K562 (cell line): ENCODE results near the gene RBM3. TPM values are rescaled to one million over a fixed set of nuclear protein-coding genes. Genes with fewer than 3 reads are reported as not detected.

Experiments used
- AFF4 ChIP-seq: sonication (generic); formaldehyde crosslinking; IDR thresholded peaks from 2 replicates; pipeline ENCODE4 v1.8.0; 2023; ENCODE audit warnings: mild to moderate bottlenecking, missing genetic modification reagents
- ATF6 ChIP-seq: sonication (generic); formaldehyde crosslinking; IDR thresholded peaks from 2 replicates; pipeline ENCODE4 v1.4.0; 2020; ENCODE audit warnings: mild to moderate bottlenecking, missing genetic modification reagents
- BRD4 ChIP-seq: fragments of 200-600 bp; sonication (generic); IDR thresholded peaks from 2 replicates; pipeline ENCODE4 v1.6.1; 2017; ENCODE audit warnings: inconsistent platforms
- CEBPB ChIP-seq: fragments of 450-650 bp; IDR thresholded peaks from 2 replicates; pipeline ENCODE4 v1.6.1; 2016; ENCODE audit warnings: missing genetic modification characterization, missing compliant biosample characterization
- CHD1 ChIP-seq: fragments of 200-600 bp; sonication (generic); IDR thresholded peaks from one replicate; pipeline ENCODE4 v1.6.1; 2012; ENCODE audit warnings: mild to moderate bottlenecking, moderate library complexity, low read length, inconsistent platforms
- FIP1L1 ChIP-seq: fragments of 200-400 bp; formaldehyde crosslinking; IDR thresholded peaks from 2 replicates; pipeline ENCODE4 v1.6.1; 2018; ENCODE audit warnings: mild to moderate bottlenecking, low read depth, low read length; ENCODE audit not compliant: poor library complexity, severe bottlenecking
- HCFC1 ChIP-seq: IDR thresholded peaks from 2 replicates; pipeline ENCODE4 v1.6.1; 2012; ENCODE audit warnings: low read depth, low read length, improper control_type of control experiment
- HNRNPH1 ChIP-seq: fragments of 200-400 bp; formaldehyde crosslinking; optimal IDR thresholded peaks from 2 replicates; pipeline ENCODE3; 2017; ENCODE audit warnings: low read depth, mild to moderate bottlenecking, low read length, moderate library complexity
- IRF2 ChIP-seq: sonication (generic); formaldehyde crosslinking; IDR thresholded peaks from 2 replicates; pipeline ENCODE4 v1.8.1; 2022; ENCODE audit warnings: mild to moderate bottlenecking, missing genetic modification reagents
- KDM5B ChIP-seq: fragments of 200-600 bp; sonication (generic); IDR thresholded peaks from 2 replicates; pipeline ENCODE4 v1.6.1; 2012; ENCODE audit warnings: low read depth, mild to moderate bottlenecking, moderate library complexity, low read length, control low read depth, inconsistent platforms; ENCODE audit not compliant: insufficient replicate concordance
- PCBP1 ChIP-seq: fragments of 200-400 bp; formaldehyde crosslinking; IDR thresholded peaks from 2 replicates; pipeline ENCODE4 v1.6.1; 2018; ENCODE audit warnings: mild to moderate bottlenecking, low read depth, low read length; ENCODE audit not compliant: poor library complexity, severe bottlenecking
- RBM14 ChIP-seq: fragments of 200-400 bp; formaldehyde crosslinking; IDR thresholded peaks from 2 replicates; pipeline ENCODE4 v1.6.1; 2018; ENCODE audit warnings: low read depth, mild to moderate bottlenecking, low read length, moderate library complexity, borderline replicate concordance; ENCODE audit not compliant: insufficient read depth
- RCOR1 ChIP-seq, 2 experiments: IDR thresholded peaks; 2 replicates each; pipeline ENCODE4 v1.6.1; 2012; ENCODE audit warnings: low read depth in 2 of 2, low read length in 2 of 2, borderline replicate concordance in 1 of 2, improper control_type of control experiment in 1 of 2
- SIN3B ChIP-seq: fragments of 450-650 bp; IDR thresholded peaks from 2 replicates; pipeline ENCODE4 v1.6.1; 2017; ENCODE audit warnings: low read depth, mild to moderate bottlenecking, moderate library complexity
- SMAD2 ChIP-seq: fragments of 150-350 bp; IDR thresholded peaks from 2 replicates; pipeline ENCODE4 v1.6.1; 2014; ENCODE audit warnings: low read depth, mild to moderate bottlenecking, low read length
- SOX6 ChIP-seq: fragments of 450-650 bp; IDR thresholded peaks from 2 replicates; pipeline ENCODE4 v1.6.1; 2014; ENCODE audit warnings: mild to moderate bottlenecking
- TFAP4 ChIP-seq: sonication (generic); formaldehyde crosslinking; IDR thresholded peaks from 2 replicates; pipeline ENCODE4 v1.8.0; 2022; ENCODE audit warnings: missing genetic modification reagents, mild to moderate bottlenecking, moderate library complexity, borderline replicate concordance
- ZBTB9 ChIP-seq: fragments of 450-650 bp; formaldehyde crosslinking; IDR thresholded peaks from 2 replicates; pipeline ENCODE4 v1.4.0; 2020; ENCODE audit warnings: mild to moderate bottlenecking, moderate library complexity
- polyA plus RNA-seq, 8 experiments: library from polyadenylated mRNA; depleted of rRNA in 4 of 8; stranded (reverse) in 5 of 8; unstranded in 3 of 8; fragments of >200 nt; fragmentation: Nextera tagmentation in 2 of 8; fragmentation: Illumina TruSeq in 1 of 8; extraction: Ambion mirVana in 2 of 8; extraction: Trizol in 1 of 8; gene quantifications; 2 replicates each; pipeline versions ENCODE4 v1.2.1 to v1.2.3, GENCODE V29; 2011 to 2014; ENCODE audit warnings: inconsistent platforms in 1 of 8, missing spikeins in 1 of 8
- total RNA-seq, 7 experiments: library from RNA; depleted of rRNA in 6 of 7; stranded (reverse); fragments of >200 nt in 6 of 7; fragmentation: Illumina TruSeq in 2 of 7; extraction: Trizol in 2 of 7; gene quantifications; 2 replicates each; pipeline versions ENCODE4 v1.2.1 to v1.2.3, GENCODE V29; 2011 to 2021; ENCODE audit warnings: low replicate concordance in 1 of 7

Gene RBM3
- total and polyA plus RNA-seq, 9 of the 15 experiments (the other 6 are each of a cell fraction or from before 2014, with no cell fraction given), result 70.3 to 272 (median 209) TPM

- TF ChIP-seq AFF4 (CRISPR knock-in tag), result 0 out of 2 replicates have a peak, but pooled peaks have one; percentile 50
- TF ChIP-seq SOX6, result 0 out of 2 replicates have a peak, but pooled peaks have one; percentile 19
- peak; percentile 23; the same call in 1 of the 2 replicates for TF ChIP-seq SIN3B
- no peak for TF ChIP-seq PCBP1
- peak; percentile 97 for TF ChIP-seq CHD1
- TF ChIP-seq HCFC1, result peak; percentile 71
- no peak for TF ChIP-seq RBM14
- TF ChIP-seq SMAD2, result no peak
- TF ChIP-seq CEBPB, result no peak
- peak; percentile 34 for TF ChIP-seq KDM5B
- 0 out of 2 replicates have a peak, but pooled peaks have one; percentile 50 for TF ChIP-seq BRD4
- TF ChIP-seq ATF6, result 0 out of 2 replicates have a peak, but pooled peaks have one; percentile 63
- no peak for TF ChIP-seq FIP1L1
- TF ChIP-seq IRF2 (CRISPR knock-in tag), result no peak
- peak; percentile 50 for TF ChIP-seq TFAP4
- no peak for TF ChIP-seq HNRNPH1
- TF ChIP-seq ZBTB9 (CRISPR knock-in tag), result peak; percentile 63; the same call in 1 of the 2 replicates
- TF ChIP-seq RCOR1 (IDR thresholded peaks at IDR 0.05; ENCODE audit: borderline replicate concordance in 1 of 2, low read depth in 2 of 2, low read length in 2 of 2), result peak in 1 of 2 experiments; percentile 83; a peak in 2 of 4 replicates
Measured at GRCh38 chrX:48597353-48598264, 23.3 kb downstream of the RBM3 start, which contains the start of gene WDR13 (continued).
